Measurements from ENCODE around the gene PHLPP1. TPM values are rescaled to one million over a fixed set of nuclear protein-coding genes. Genes with fewer than 3 reads are reported as not detected.

The PHLPP1 gene
- total RNA-seq, 1 donor from 2014 or later, result 4.8 TPM

DNA sequence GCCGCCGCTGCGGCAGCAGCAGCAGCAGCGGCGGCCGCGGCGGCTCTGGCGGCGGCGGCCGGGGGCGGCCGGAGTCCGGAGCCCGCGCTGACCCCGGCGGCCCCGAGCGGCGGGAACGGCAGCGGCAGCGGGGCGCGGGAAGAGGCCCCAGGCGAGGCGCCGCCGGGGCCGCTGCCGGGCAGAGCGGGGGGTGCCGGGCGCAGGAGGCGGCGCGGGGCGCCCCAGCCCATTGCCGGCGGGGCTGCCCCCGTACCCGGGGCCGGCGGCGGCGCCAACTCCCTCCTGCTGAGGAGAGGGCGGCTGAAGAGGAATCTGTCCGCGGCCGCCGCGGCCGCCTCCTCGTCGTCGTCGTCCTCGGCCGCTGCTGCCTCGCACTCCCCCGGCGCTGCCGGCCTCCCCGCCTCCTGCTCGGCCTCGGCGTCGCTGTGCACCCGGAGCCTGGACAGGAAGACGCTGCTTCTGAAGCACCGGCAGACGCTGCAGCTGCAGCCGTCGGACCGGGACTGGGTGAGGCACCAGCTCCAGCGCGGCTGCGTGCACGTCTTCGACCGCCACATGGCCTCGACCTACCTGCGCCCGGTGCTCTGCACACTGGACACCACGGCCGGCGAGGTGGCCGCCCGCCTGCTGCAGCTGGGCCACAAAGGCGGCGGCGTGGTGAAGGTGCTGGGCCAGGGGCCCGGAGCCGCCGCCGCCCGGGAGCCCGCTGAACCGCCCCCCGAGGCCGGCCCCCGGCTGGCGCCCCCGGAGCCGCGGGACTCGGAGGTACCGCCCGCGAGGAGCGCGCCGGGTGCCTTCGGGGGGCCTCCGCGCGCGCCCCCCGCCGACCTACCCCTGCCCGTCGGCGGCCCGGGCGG, 646 bp downstream of the PHLPP1 start:
- intact Hi-C loops (cut with DNase I), result loop anchor here (2.0 to 5.0 kb wide), 5 partner anchors 86 to 241 kb away; no protein-coding TSS in a partner anchor
- peak; percentile 83 for DNase-seq (ENCODE audit: low spot score)

DNA sequence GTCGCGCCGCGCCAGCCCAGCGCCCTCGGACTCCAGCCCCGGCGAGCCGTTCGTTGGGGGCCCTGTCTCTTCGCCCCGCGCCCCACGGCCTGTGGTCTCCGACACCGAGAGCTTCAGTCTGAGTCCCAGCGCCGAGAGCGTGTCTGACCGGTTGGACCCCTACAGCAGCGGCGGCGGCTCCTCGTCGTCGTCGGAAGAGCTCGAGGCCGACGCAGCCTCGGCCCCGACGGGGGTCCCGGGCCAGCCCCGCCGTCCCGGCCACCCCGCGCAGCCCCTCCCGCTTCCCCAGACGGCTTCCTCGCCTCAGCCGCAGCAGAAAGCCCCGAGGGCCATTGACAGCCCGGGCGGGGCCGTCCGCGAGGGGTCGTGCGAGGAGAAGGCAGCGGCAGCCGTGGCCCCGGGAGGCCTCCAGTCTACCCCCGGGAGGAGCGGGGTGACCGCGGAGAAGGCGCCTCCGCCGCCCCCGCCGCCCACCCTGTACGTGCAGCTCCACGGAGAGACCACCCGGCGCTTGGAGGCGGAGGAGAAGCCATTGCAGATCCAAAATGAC, 1.4 kb downstream of the PHLPP1 start:
- peak; percentile 83 for DNase-seq (ENCODE audit: low spot score)
- intact Hi-C loops (cut with DNase I), result loop anchor here (5.0 kb wide), 4 partner anchors 86 to 241 kb away; no protein-coding TSS in a partner anchor

DNA sequence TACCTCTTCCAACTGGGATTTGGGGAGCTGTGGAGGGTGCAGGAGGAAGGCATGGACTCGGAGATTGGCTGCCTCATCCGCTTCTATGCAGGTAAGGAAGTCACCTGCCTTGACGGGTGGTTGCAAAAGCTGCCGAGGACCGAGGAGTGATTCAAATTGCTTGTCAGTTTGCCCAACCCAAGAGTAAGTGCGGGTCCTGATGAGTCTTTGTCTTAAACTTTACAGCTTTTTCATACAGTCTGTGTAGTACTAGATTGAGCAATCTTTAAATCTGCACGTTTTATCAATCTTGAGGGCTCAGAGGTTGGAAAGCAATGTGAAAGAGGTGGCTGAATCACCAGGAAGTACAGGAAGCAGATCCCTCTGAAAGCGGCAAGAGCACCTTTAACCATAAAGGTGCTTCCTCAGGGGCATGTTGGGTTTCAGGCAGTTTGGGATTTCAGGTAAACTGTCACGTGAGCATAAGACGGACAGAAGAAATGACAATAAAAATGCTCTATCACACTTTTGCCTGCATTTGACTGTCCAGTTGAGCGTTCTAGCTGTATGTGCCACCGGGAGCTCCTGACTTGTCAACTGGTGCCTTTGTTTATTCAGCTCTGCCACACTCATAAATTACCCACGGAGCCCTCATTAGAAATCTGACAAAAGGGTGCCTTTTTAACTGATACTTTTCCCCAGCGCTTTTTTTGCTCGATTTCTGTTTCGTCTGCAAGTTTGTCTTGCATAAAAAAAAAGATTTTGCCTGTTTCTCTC, 2.0 kb downstream of the PHLPP1 start:
- intact Hi-C loops (cut with DNase I), result loop anchor here (5.0 kb wide), 4 partner anchors 85 to 240 kb away; no protein-coding TSS in a partner anchor
- DNase-seq (ENCODE audit: low spot score), result peak; percentile 79

DNA sequence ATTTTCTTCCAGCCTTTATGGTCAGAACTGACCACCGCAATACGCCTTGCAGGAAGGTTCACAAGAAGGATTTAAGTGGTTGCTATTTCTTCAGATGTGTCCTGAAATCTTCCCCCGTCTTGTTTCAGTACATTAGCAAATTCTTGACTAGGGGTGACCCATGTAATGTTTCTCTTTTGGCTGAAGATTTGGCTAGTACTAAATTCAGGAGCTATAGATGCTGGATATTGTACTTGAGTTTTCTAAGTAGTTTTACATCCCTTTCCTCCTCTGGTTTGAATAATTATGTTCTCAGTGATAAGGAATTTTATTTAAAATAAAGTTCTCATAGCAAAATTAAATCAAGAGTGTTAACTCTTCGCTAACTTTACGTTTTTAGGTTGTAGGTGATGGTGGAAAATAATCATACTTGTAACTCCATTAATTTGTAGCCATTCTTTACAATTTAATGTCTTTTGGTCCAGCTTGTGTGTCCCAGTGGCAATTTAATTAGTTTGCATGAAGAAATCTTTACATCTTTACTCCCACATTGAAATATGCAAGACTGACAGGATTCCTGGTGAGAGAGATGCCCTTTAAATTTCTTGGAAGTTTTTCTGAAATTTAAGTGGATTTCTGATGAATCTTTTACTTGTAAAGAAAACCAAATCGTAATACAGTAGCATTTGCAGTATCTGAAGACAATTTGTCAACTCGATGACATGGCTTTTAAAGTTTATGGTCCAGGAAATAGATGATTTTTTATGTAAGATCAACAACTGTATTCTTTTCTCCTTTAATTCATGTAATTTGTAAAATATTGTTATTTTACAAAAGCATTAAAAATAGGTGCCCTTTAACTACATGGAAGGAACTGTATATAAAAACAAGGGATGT, 2.8 kb downstream of the PHLPP1 start:
- intact Hi-C loops (cut with DNase I), result loop anchor here (5.0 kb wide), 4 partner anchors 84 to 239 kb away; no protein-coding TSS in a partner anchor

DNA sequence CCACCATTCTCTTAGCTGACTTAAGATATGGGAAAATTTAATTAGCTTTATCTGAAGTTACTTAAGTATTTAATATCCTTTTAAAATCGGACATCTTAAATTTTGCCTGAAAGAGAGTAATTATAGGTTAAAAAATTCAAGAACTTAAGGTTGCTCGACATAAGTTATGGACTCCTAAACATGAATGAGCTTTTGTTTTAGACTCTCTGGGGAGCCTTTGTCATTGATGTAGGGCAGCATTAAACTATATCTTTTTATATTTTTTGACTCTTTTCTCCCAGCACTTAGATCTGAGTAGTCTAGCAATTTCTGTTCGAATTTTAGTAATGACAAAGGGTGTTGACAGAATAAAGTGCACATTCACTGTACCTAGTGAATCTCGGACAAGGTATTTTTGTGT, 4.7 kb downstream of the PHLPP1 start:
- no peak for DNase-seq (ENCODE audit: low spot score)
- intact Hi-C loops (cut with DNase I), result loop anchor here (5.0 kb wide), 1 partner anchor 52 kb away; no protein-coding TSS in a partner anchor

More for the DNA sequence above, 2.8 kb downstream of the PHLPP1 start:
- no peak for DNase-seq (ENCODE audit: low spot score)

DNA sequence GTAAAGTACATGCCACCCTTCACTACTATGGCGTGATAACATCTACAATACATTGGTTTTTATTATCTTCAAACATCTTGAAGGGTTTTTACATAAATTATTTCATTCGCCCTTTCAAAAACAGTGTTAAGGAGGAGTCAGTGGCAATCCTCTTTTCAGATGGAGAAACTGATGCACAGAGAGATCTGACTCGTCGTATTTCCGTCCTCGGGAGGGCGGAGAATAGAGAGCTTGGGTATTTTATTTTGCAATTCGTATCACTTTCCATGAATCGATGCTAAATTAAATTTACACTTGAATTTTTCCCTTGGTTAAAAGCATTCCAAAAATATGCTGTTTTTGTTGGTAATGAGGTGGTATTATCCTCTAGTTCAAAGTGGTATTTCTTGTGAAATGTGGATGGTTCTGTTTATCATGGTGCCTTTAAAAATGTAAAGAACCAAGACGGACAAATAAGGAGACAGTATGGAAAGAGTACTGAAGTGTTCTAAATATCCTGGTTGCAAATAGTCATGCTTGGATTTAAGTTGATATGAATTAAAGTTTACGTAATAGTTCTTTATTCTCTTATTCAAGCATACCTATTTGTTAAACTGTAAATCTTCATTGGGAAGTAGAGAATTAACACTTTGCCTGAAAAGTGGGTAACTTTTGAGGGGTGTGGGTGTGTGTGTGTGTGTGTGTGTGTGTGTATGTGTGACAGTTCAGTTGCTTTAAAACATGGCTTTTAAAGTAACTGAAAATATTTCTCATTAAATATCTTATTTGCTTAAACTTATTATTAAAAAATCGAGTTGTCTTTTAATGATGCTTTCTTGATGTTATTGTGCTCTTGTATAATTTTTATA, 5.6 kb downstream of the PHLPP1 start:
- no peak for DNase-seq (ENCODE audit: low spot score)
- intact Hi-C loops (cut with DNase I), result loop anchor here (5.0 kb wide), 1 partner anchor 51 kb away; no protein-coding TSS in a partner anchor

DNA sequence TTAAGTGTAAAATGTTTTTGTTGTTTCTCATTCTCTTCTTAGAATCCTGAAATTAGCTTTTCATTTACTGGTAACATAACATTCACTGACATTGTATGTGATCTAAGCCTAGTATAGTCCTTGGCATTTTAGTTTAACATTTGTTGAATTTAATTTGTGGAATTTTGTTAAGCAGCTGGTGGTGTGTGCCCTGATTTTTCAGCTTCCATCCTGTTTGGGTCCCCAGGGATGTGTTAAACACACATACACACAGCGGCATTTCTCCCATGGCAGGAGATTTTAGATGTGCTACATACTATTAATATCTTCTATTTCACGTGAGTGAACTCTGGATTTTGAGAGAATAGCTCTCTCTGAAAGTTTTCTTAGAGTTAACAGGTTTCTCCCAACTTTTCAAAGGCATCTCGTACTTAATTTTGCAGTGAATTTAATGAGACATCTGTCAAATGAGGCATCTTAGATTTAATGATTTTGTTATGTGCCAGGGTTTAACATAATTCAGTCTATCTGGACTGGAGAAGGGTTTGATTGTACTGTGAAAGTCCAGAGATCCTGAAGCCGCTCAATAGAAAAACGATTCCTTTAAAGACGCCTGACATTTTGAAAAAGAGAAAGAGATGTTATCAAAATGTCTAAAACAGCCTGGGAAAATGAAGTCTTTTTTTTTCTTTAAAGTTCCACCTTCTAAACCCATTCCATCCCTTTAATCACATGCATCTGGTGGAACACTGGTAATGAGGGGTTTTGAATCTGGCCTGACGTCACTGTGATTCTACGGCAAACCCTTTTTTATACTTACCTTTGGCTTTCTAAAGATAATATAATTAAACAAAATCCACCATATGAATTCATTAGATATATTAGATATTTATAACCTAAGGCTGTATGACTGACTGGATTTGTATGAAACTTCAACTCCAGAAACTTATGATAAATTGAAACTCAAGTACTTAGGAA, 6.8 kb downstream of the PHLPP1 start:
- no peak for DNase-seq (ENCODE audit: low spot score)
- intact Hi-C loops (cut with DNase I), result loop anchor here (5.0 kb wide), 1 partner anchor 50 kb away; no protein-coding TSS in a partner anchor

DNA sequence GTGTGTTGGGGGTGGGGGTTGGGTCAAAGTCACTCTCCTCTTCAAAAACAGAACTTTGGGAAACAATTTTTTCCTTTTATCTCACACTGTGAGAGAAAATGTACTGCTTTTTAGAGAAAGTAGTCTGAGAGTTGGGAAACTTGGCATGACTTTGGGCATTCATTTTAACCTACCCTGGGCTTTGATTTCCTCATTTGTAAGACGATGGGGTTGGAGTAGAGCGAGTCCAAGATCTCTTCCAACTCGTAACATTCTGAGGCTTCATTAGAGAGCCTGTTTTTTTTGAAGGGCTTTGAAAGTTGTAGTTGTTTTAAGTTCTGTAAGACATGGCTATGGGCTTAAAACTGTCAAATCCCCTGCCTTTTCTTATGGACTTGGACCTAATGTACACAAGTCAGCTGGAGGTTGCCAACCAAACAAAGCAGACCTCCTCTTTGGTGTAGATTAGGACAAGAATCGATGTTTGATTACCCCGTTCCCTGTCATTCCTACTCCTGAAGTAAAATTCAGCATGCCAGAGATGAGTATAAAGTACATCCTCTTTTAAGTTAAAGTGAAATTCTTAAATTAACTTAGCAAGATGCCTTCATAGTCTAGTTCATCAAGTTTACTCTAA, 8.4 kb downstream of the PHLPP1 start:
- DNase-seq (ENCODE audit: low spot score), result no peak
- intact Hi-C loops (cut with DNase I), result loop anchor here (5.0 kb wide), 1 partner anchor 49 kb away; no protein-coding TSS in a partner anchor

DNA sequence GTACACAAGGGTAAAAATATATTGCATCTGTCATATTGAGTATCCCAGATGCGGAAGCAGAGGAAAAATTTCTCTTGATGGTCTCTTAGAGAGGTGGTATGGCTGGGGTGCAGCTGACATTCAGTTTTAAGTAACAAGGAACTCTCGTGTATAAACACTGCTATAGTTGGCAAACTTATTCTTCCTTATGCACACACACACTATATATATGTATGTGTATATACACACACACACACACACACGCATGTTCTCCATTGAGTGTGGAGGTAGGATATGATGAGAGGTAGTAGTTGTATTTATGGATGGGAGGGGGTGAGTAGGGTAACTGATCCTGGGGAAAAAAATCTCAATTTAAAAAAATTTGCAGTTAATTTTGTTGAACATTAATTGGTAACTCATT, 10.6 kb downstream of the PHLPP1 start:
- no peak for DNase-seq (ENCODE audit: low spot score)
- intact Hi-C loops (cut with DNase I), result no loop called here

DNA sequence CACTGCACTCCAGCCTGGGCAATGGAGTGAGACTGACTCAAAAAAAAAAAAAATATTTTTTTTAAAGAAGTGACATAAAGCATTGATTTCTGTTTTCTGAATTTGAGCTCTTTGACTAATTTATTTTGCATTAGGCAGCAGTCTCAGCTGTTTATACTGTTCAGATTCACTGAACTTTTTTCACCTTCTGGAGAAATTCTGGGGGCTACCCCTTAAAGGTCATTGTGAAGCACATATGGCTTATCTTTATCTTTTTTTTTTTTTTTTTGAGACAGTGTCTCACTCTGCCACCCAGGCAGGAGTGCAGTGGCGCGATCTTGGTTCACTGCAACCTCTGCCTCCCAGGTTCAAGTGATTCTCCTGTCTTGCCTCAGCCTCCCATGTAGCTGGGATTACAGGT, 12.9 kb downstream of the PHLPP1 start:
- intact Hi-C loops (cut with DNase I), result no loop called here

DNA sequence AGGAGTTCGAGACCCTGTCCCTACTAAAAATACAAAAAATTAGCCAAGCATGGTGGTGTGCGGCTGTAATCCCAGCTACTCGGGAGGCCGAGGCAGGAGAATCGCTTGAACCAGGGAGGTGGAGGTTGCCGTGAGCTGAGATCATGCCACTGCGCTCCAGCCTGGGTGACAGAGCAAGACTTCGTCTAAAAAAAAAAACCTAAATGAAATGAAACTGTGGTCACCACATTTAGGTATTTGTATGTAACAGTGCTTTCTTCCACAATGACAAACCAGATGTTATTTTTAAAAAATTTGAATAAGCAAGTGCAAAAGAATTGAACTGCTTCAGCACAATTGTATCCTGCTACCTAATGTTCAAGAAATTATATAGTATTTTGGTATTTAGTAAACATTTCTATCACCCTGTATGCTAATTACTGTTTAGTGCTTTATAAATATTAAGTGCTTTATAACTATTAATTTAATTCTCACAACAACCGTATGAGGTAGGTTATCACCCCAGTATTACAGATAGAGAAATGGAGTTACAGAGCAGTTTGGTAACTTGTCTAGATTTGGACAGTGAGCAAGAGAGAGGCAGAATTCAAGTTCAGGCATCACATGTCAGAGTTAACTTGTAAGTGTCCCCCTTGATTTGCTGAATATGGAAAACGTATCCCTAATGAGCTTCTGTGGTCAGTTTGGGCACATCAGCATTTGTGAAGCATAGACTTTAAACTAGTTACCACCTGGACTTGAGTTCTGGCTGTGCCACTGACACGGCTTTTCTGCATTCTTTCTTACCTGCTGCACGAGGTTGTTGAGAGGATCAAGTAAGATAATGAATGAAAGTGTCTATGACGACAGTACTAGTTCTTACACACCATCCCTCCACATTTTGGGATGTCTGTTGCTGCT, 14.4 kb downstream of the PHLPP1 start:
- intact Hi-C loops (cut with DNase I), result no loop called here

More for the DNA sequence above, 12.9 kb downstream of the PHLPP1 start:
- DNase-seq (ENCODE audit: low spot score), result no peak

DNA sequence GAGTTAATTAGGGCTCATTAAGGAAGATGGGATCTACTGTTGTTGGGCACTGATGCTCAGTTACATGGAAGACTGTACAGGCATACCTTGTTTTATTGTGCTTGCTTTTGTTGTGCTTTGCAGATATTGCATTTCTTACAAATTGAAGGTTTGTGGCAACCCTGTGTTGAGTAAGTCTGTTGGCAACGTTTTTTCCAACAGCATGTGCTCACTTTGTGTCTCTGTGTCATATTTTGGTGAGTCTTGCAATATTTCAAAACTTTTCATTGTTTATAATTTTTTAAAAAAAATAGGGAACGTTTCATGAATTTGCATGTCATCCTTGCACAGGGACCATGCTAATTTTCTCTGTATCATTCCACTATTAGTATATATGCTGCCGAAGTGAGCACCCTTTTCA, 15.6 kb downstream of the PHLPP1 start:
- intact Hi-C loops (cut with DNase I), result no loop called here
- no peak for DNase-seq (ENCODE audit: low spot score)

More for the DNA sequence above, 14.4 kb downstream of the PHLPP1 start:
- no peak for DNase-seq (ENCODE audit: low spot score)

DNA sequence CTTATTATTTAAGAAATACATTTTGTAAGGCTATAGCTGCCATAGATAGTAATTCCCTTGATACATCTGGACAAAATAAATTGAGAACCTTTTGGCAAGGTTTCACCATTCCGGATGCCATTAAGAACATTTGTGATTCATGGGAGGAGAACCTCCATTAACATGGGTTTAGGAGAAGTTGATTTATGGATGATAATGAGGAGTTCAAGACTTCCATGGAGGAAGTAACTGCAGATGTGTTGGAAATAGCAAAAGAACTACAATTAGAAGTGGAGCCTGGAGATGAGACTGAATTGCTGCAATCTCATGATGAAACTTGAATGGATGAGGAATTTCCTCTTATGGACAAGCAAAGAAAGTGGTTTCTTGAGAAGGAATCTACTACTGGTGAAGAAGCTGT, 17.3 kb downstream of the PHLPP1 start:
- no peak for DNase-seq (ENCODE audit: low spot score)
- intact Hi-C loops (cut with DNase I), result no loop called here

DNA sequence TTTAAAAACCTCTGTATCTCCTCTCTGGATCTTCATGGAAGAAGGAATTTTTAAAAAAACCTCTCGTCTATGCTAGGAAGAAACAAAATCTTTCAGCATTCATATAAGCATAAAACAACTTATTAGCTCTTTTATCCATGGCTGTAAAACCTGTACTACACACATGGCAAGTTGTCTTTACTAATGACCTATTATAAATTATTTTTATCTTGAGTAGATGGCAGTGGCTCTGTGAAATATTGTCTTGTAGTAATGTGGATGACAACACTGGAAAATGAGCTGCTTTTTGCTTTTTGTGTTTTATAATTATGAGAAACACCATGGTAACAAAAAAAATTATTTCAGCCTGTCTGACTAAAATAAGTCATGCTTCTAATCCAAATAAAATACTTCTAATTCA, 18.9 kb downstream of the PHLPP1 start:
- intact Hi-C loops (cut with DNase I), result no loop called here
- no peak for DNase-seq (ENCODE audit: low spot score)

DNA sequence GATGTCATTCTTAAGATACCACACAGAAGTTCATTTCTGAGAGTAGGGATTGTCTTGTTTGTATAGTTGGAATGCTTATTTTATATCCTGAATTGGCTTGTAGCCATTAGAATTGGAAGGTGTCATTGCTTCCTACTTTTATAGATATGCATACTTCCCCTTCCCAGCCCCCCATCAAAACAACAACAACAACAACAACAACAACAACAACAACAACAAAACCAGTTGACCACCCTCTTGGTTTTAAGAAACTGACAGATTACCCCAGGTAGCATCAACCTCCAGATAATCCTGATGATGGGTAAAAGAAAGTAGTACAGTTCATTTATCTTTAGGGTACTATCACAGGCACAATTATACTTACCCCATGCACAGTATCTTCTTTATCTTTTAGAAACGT, 20.0 kb downstream of the PHLPP1 start:
- intact Hi-C loops (cut with DNase I), result no loop called here
- DNase-seq (ENCODE audit: low spot score), result no peak
